Thymus (tissue), 11 donors: Measurements from ENCODE around the gene RPS6KA5. TPM values are rescaled to one million over a fixed set of nuclear protein-coding genes. Genes with fewer than 3 reads are reported as not detected.

Source experiments
- DNase-seq, 9 donors: peaks; one replicate each; pipeline ENCODE4 v3.0.0-alpha.2; 2013; ENCODE audit warnings: low spot score in 9 of 9, low read depth in 6 of 9, missing footprints in 1 of 9
- H3K27ac ChIP-seq, 2 donors: one replicate each; pipeline ENCODE4 v1.5.1; 2013; ENCODE audit warnings: control low read depth in 1 of 2, low read depth in 1 of 2, low read length in 1 of 2, mild to moderate bottlenecking in 1 of 2, moderate library complexity in 1 of 2
- H3K27me3 ChIP-seq, 2 donors: one replicate each; pipeline ENCODE4 v1.5.1; 2013; ENCODE audit warnings: low read length in 1 of 2; ENCODE audit not compliant: control insufficient read depth in 2 of 2, insufficient read depth in 1 of 2
- H3K36me3 ChIP-seq, 2 donors: one replicate each; pipeline ENCODE4 v1.5.1; 2013; ENCODE audit warnings: low read length in 1 of 2, mild to moderate bottlenecking in 1 of 2, moderate library complexity in 1 of 2; ENCODE audit not compliant: control insufficient read depth in 2 of 2, insufficient read depth in 2 of 2
- H3K4me1 ChIP-seq, 2 donors: one replicate each; pipeline ENCODE4 v1.5.1; 2013; ENCODE audit warnings: low read length in 2 of 2; ENCODE audit not compliant: control insufficient read depth in 2 of 2, insufficient read depth in 2 of 2
- H3K4me3 ChIP-seq, 2 donors: one replicate each; pipeline ENCODE4 v1.5.1; 2013; ENCODE audit warnings: low read length in 2 of 2, control low read depth in 1 of 2, mild to moderate bottlenecking in 1 of 2
- H3K9me3 ChIP-seq, 2 donors: one replicate each; pipeline ENCODE4 v1.5.1; 2013; ENCODE audit warnings: low read length in 1 of 2, mild to moderate bottlenecking in 1 of 2; ENCODE audit not compliant: control insufficient read depth in 2 of 2, insufficient read depth in 1 of 2
- WGBS: extraction: QIAGEN DNeasy Blood & Tissue Kit; methylation state at CpG from one replicate; pipeline ENCODE4 v1.1.7; 2013; 5-methylcytosine and 5-hydroxymethylcytosine counted together
- polyA plus RNA-seq: library from polyadenylated mRNA; stranded (reverse); fragments of 200-250 nt; gene quantifications from one replicate; pipeline ENCODE4 v1.2.3, GENCODE V29; 2013
- total RNA-seq: library from RNA; stranded (reverse); fragments of 120-200 nt; gene quantifications from one replicate; pipeline ENCODE4 v1.2.4, GENCODE V29; 2013
- donor health status: healthy.

The RPS6KA5 gene
- total and polyA plus RNA-seq, 2 donors = 4.0 to 5.1 TPM

DNA sequence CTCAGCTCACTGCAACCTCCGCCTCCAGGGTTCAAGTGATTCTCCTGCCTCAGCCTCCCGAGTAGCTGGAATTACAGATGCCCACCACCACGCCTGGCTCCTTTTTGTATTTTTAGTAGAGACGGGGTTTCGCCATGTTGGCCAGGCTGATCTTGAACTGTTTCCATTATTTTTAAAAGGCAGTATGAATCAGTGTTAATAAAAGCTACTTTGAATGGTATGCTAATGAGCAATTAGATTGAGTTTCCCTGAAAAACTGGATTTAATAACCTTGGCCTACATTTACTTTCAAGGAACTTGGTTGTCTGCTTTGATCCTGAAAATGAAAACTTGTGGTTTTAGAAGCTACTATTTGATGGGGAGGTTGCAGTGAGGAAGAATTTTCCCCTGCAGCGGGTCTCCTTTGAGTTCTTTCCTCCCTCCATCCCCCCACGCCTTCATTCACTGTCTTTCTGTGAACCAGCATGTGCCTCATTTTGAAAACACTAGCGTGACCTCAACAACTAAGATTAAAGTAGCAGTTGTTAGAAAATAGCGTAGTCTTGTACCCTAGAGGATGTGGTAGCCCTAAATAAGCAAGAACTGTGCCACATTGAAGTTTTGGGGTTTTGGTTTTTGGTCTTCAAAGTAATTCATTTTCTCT lies 17.8 kb upstream of the RPS6KA5 start:
- Histone ChIP-seq H3K4me1 (peaks cover 3 to 11% of the 10 kb centered on the region in 2 donors), H3K27ac (no peak overlapping the region), H3K4me3 (no peak overlapping the region), H3K36me3 (no peaks in the 10 kb centered on the region), H3K27me3 (peaks cover 0 to 5% of the 10 kb centered on the region in 2 donors), H3K9me3 (no peaks in the 10 kb centered on the region)
- WGBS = 56% methylated on average over 9 of the region's 9 CpGs
- DNase-seq = peak in 8 of 9 donors; percentile 29 to 83 (median 46)

DNA sequence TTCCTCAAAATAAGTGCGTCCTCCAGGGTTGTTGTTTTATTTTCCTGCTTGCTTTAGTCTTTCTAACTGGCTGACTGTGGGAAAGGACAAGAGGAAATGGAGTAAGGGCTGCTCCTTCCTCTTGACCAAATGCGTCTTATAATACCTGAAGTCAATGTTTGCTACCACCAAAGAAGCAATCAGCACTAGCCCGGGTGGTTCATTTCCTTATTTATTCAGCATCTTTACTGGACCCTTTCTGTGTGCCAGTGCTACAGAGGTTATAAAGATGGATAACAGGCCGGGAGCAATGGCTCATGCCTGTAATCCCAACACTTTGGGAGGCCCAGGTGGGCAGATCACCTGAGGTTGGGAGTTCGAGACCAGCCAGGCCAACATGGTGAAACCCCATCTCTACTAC lies 15.1 kb upstream of the RPS6KA5 start:
- WGBS = 96% methylated on average over 5 of the region's 5 CpGs
- peaks cover 3 to 11% of the 10 kb centered on the region in 2 donors for H3K4me1 ChIP-seq
- no peak overlapping the region for H3K4me3 ChIP-seq
- H3K36me3 ChIP-seq = no peaks in the 10 kb centered on the region
- DNase-seq = no peak
- H3K27ac ChIP-seq = no peak overlapping the region
- H3K9me3 ChIP-seq = no peaks in the 10 kb centered on the region
- peaks cover 0 to 5% of the 10 kb centered on the region in 2 donors for H3K27me3 ChIP-seq

DNA sequence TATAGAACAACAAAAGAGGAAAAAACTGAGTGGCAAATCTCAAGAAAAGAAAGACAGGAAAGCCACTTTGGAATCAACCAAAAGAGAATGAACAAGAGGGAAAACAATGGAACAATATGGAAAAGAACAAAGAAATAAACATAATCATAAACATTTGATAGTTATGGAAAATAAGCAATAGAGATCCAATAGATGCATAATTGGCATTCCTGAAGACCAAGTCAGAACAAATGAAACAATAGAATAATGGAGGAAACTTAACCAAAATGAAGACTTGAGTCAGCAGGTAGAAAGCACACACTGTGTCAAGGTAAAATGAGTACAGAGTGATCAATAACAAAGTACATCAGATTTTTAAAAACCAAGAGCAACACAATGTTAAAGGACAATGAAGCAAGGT lies 10.1 kb upstream of the RPS6KA5 start:
- Histone ChIP-seq H3K27ac (no peak overlapping the region), H3K36me3 (no peaks in the 10 kb centered on the region), H3K4me3 (no peak overlapping the region), H3K4me1 (peaks cover 0 to 2% of the 10 kb centered on the region in 2 donors), H3K9me3 (no peaks in the 10 kb centered on the region), H3K27me3 (no peaks in the 10 kb centered on the region)
- DNase-seq = no peak

DNA sequence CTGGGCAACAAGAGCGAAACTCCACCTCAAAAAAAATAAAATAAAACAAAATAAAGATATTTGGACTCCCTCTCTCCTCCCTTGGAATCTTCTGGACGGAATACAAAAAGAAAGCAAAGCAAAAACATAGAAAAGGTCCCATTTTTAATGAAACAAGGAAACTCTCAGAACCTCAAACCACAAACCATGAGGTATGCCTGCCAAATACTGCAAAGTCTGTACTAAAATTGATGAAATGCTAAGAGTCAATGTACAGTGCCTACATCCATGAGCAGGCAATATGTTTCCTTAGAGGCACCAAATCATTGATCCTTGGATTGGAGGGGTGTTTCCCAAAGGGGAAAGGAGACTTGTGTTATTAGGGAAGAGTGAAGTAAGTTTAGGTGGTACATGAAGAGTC lies 8.2 kb upstream of the RPS6KA5 start:
- Histone ChIP-seq H3K27ac (no peak overlapping the region), H3K27me3 (no peaks in the 10 kb centered on the region), H3K4me3 (no peak overlapping the region), H3K4me1 (peaks cover 0 to 2% of the 10 kb centered on the region in 2 donors), H3K9me3 (no peaks in the 10 kb centered on the region), H3K36me3 (no peaks in the 10 kb centered on the region)
- DNase-seq = no peak
- WGBS = 76% methylated on average over 2 of the region's 2 CpGs

DNA sequence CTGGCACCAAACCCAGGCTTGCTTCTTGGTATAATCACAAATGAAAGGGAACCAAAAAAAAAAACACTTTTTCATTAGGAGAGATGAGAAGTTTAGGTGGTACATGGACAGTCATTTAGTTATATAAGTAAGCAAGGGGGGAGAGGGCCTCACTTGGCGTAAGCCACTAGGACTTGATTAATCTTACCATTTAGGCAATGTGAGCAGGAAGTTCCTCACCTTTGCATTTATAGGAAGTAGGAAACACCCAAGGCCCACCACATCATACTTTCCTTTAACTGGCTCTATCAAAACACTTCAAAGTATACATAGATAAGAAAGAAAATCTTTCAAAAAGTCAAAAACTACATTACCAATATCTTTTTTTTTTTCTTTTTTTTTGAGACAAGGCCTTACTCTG lies 6.7 kb upstream of the RPS6KA5 start:
- no peaks in the 10 kb centered on the region for H3K36me3 ChIP-seq
- no peaks in the 10 kb centered on the region for H3K27me3 ChIP-seq
- no peak overlapping the region for H3K4me3 ChIP-seq
- WGBS = 76% methylated on average over 1 of the region's 1 CpG
- no peak overlapping the region for H3K27ac ChIP-seq
- peaks cover 2 to 3% of the 10 kb centered on the region in 2 donors for H3K4me1 ChIP-seq
- peak in 1 of 9 donors; percentile 41 for DNase-seq
- H3K9me3 ChIP-seq = no peaks in the 10 kb centered on the region

DNA sequence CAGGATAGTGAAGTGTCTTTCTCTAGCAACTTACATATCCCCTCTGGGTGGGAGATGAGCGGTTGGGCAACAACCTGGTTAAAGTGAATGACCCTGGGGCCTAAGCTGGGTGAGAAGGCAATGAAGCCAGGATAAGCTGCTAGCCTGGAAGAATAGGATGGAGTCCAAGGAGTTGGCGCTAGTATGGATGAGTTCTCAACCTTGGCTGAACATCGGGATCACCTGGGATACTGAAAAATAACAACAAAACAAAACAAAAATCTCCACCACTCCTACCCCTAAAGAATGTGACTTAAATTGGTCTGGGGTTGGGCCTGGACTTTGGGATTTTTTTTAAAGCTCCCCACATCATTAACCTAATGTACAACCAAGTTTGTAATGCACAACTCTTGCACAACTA lies 4.8 kb upstream of the RPS6KA5 start:
- Histone ChIP-seq H3K27me3 (no peaks in the 10 kb centered on the region), H3K4me1 (peaks cover 9 to 11% of the 10 kb centered on the region in 2 donors), H3K9me3 (no peaks in the 10 kb centered on the region), H3K4me3 (no peak overlapping the region), H3K36me3 (no peaks in the 10 kb centered on the region), H3K27ac (no peak overlapping the region)
- WGBS = 94% methylated on average over 3 of the region's 3 CpGs
- no peak for DNase-seq

DNA sequence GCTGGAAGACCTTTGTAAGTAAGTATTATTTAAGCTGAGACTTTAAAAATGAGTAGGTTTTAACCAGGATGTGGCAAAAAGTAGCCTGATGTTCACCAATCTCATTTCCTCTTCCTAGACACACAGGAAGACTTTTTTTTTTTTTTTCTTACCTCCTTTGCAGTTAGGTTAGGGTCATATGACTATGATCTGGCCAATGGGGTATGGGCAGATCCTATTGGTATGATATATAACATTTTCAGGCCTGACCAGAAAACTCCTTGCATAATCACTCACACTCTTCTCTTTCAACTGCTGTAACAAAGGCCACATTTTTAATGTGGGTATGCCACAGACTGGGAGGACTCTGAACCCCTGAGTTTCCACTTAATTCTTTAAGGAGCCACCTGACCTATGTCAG lies 2.7 kb upstream of the RPS6KA5 start:
- no peak overlapping the region for H3K4me3 ChIP-seq
- no peaks in the 10 kb centered on the region for H3K9me3 ChIP-seq
- H3K36me3 ChIP-seq = no peaks in the 10 kb centered on the region
- H3K27ac ChIP-seq = peak overlapping the region in 1 of 2 donors; percentile 18
- peaks cover 0 to 4% of the 10 kb centered on the region in 2 donors for H3K27me3 ChIP-seq
- H3K4me1 ChIP-seq = peaks cover 11 to 12% of the 10 kb centered on the region in 2 donors
- peak in 1 of 9 donors; percentile 41 for DNase-seq

DNA sequence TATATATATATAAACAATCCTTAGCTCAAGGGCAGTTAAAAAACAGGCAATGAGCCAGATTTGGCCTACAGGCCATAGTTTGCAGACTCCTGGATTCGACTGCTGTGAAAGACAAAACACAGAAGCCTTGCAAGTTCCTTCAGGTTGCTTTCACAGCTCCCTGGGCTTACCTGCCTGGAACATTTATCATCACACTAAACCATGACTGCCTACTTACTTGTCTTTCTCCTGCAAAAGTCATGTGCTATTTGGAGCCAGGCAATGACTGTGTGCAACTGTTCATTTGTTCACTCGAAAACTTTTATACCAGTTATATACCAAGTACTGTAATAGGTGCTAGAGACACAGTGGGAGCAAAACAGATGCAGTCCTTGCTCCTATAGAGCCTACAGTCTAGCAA lies 2.2 kb upstream of the RPS6KA5 start:
- no peaks in the 10 kb centered on the region for H3K36me3 ChIP-seq
- no peak overlapping the region for H3K27ac ChIP-seq
- DNase-seq = no peak
- peaks cover 11% of the 10 kb centered on the region in 2 donors for H3K4me1 ChIP-seq
- WGBS = 94% methylated on average over 2 of the region's 2 CpGs
- no peak overlapping the region for H3K4me3 ChIP-seq
- no peaks in the 10 kb centered on the region for H3K9me3 ChIP-seq
- H3K27me3 ChIP-seq = peaks cover 0 to 4% of the 10 kb centered on the region in 2 donors

DNA sequence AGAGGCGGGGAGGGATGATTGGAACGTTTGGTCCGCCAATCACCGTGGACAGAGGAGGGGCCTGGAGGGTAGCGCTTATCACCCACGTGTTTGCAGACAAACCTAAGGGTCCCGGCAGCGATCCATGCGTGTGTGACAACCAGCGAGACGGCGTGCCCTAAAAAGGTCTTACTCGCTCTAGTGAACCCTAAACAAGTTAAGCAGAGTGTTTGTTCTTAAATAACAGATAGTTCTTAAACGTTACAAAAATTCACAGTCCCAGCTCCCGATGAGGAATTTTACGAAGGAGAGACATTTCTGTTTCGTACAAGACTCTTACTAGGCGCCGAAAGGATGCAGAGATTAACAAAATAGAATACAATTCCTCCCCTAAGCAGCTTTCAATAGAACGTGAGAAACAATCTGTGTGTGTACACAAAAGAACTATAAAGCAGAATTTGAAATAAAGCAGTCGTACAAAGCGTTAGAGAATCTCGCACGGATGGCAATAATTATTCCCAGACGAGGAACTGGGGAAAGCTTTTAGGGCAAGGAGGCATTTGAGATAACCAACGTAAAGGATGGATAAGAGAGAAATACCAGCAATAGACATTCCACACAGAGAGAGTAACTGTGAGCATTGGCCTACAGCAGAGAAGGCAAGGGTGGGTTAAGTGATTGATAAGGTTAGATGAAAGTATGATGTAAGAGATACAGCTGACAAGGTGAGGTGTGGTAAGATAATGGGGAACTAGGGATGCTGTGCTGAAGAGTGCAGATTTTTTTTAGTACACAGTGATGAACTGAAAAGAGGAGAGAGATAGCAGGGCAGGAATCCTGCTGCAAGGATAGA lies 831 bp upstream of the RPS6KA5 start:
- H3K4me3 ChIP-seq = peak overlapping the region; percentile 82 to 86
- peak overlapping the region; percentile 65 to 84 for H3K27ac ChIP-seq
- H3K9me3 ChIP-seq = no peaks in the 10 kb centered on the region
- peaks cover 11% of the 10 kb centered on the region in 2 donors for H3K4me1 ChIP-seq
- DNase-seq = no peak
- H3K36me3 ChIP-seq = no peaks in the 10 kb centered on the region
- 6% methylated on average over 26 of the region's 26 CpGs for WGBS
- peaks cover 0 to 4% of the 10 kb centered on the region in 2 donors for H3K27me3 ChIP-seq
